GM23248 (cell line): ENCODE results near the gene SHISA9. TPM values are rescaled to one million over a fixed set of nuclear protein-coding genes. Genes with fewer than 3 reads are reported as not detected.

Experiments used
- DNase-seq: peaks from one replicate; pipeline ENCODE4 v3.0.0-alpha.2; 2015
- H2AFZ ChIP-seq: fragments of 200-600 bp; sonication (generic); 2 replicates; pipeline ENCODE4 v1.6.1; 2016; ENCODE audit warnings: antibody characterized with exemption
- H3F3A ChIP-seq: fragments of 200-600 bp; sonication (generic); 2 replicates; pipeline ENCODE4 v1.6.1; 2016; ENCODE audit warnings: mild to moderate bottlenecking, antibody characterized with exemption, mixed run types; ENCODE audit not compliant: insufficient read depth
- H3K27ac ChIP-seq: fragments of 200-600 bp; sonication (generic); 2 replicates; pipeline ENCODE4 v1.5.1; 2016; ENCODE audit warnings: mild to moderate bottlenecking
- H3K27me3 ChIP-seq: fragments of 200-600 bp; sonication (generic); replicated peaks from 2 replicates; pipeline ENCODE4 v1.6.1; 2016; ENCODE audit warnings: mild to moderate bottlenecking; ENCODE audit not compliant: insufficient read depth
- H3K36me3 ChIP-seq: fragments of 200-600 bp; sonication (generic); 2 replicates; pipeline ENCODE4 v1.6.1; 2016; ENCODE audit warnings: low read depth, mild to moderate bottlenecking
- H3K4me1 ChIP-seq: fragments of 200-600 bp; sonication (generic); 2 replicates; pipeline ENCODE4 v1.6.1; 2016; ENCODE audit warnings: mild to moderate bottlenecking; ENCODE audit not compliant: insufficient read depth
- H3K4me2 ChIP-seq: fragments of 200-600 bp; sonication (generic); one replicate; pipeline ENCODE4 v1.6.1; 2016; ENCODE audit warnings: mild to moderate bottlenecking; ENCODE audit not compliant: unreplicated experiment
- H3K4me3 ChIP-seq: fragments of 200-600 bp; sonication (generic); 2 replicates; pipeline ENCODE4 v1.5.1; 2016; ENCODE audit warnings: mild to moderate bottlenecking
- H3K79me2 ChIP-seq: fragments of 200-600 bp; sonication (generic); 2 replicates; pipeline ENCODE4 v1.6.1; 2016; ENCODE audit warnings: mild to moderate bottlenecking; ENCODE audit not compliant: insufficient read depth
- H3K9ac ChIP-seq: fragments of 200-600 bp; sonication (generic); 2 replicates; pipeline ENCODE4 v1.6.1; 2016; ENCODE audit warnings: mild to moderate bottlenecking
- H3K9me2 ChIP-seq: fragments of 200-600 bp; sonication (generic); 2 replicates; pipeline ENCODE4 v1.6.1; 2016; ENCODE audit warnings: mixed run types, mild to moderate bottlenecking, moderate library complexity; ENCODE audit not compliant: insufficient read depth
- H3K9me3 ChIP-seq: fragments of 200-600 bp; sonication (generic); one replicate; pipeline ENCODE4 v1.6.1; 2017; ENCODE audit warnings: low read depth
- H4K20me1 ChIP-seq: fragments of 200-600 bp; sonication (generic); 2 replicates; pipeline ENCODE4 v1.6.0; 2016; ENCODE audit not compliant: insufficient read depth
- EZH2 ChIP-seq: fragments of 200-600 bp; sonication (generic); IDR thresholded peaks from 2 replicates; pipeline ENCODE4 v1.6.1; 2018; ENCODE audit warnings: antibody characterized with exemption, mild to moderate bottlenecking; ENCODE audit not compliant: insufficient read depth, poor library complexity, severe bottlenecking
- EZH2phosphoT487 ChIP-seq: fragments of 200-600 bp; sonication (generic); IDR thresholded peaks from 2 replicates; pipeline ENCODE4 v1.6.1; 2018; ENCODE audit warnings: antibody characterized with exemption, moderate library complexity, mild to moderate bottlenecking, low read depth; ENCODE audit not compliant: insufficient read depth
- whole genome bisulfite sequencing, 2 experiments: methylation state at CpG; one replicate each; pipeline ENCODE4 v1.1.6; 2015 to 2017; ENCODE audit warnings: low lambda C conversion rate in 2 of 2, low coverage in 1 of 2; ENCODE audit errors: missing lambda C conversion rate in 2 of 2; 5-methylcytosine and 5-hydroxymethylcytosine counted together
- in situ Hi-C: fragments of 300-500 bp; cut with MboI; formaldehyde crosslinking; loops from 2 replicates; pipeline ENCODE4 v1.15.0; 2020
- polyA plus RNA-seq: library from polyadenylated mRNA; unstranded; fragments of >200 nt; fragmentation: Nextera tagmentation; extraction: Ambion mirVana; gene quantifications from 2 replicates; pipeline ENCODE4 v1.2.1, GENCODE V29; 2016
- total RNA-seq: library from RNA; depleted of rRNA; stranded (reverse); fragments of >200 nt; shearing (Covaris generic); gene quantifications from 2 replicates; pipeline ENCODE4 v1.2.3, GENCODE V29; 2014

Gene SHISA9
- total and polyA plus RNA-seq, 2 experiments from 2014 or later = not detected

GRCh38 chr16:13068912-13069583 lies 167.7 kb downstream of the SHISA9 start:
- Histone ChIP-seq H2AFZ (no peak overlapping the region), H3K9me2 (no peaks in the 10 kb centered on the region), H3K9ac (no peak overlapping the region), H4K20me1 (no peaks in the 10 kb centered on the region), H3K36me3 (no peaks in the 10 kb centered on the region), H3K27me3 (no peaks in the 10 kb centered on the region), H3K79me2 (no peaks in the 10 kb centered on the region), H3K9me3 (no peaks in the 10 kb centered on the region), H3K4me2 (no peak overlapping the region), H3F3A (peaks cover 8% of the 10 kb centered on the region; the same call in 1 of the 2 replicates), H3K27ac (no peak overlapping the region), H3K4me3 (no peak overlapping the region), H3K4me1 (no peaks in the 10 kb centered on the region)
- in situ Hi-C loops = no loop called here
- WGBS, 2 experiments = 55 to 63% methylated on average over 8 of the region's 8 CpGs
- no peak for TF ChIP-seq EZH2
- no peak for TF ChIP-seq EZH2phosphoT487
- DNase-seq = no peak

DNA sequence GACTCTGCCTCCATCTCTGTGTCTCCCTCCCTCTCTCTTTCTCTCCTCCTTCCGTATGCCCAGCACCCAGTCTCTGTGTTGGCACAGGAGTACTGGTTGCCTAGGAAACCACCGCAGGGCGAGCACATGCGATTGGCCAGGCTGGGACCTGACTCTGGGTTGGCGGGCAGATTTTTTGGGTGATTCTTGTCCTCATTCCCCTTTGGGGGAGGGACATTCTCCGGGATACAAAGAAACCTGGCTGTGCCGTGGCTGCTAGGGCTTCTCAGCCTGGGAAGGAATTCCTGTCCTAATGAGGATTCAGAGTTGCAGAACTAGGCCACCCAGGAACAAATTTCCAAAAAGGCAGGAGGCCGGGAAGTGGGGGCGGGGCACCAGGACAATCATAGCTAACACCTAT lies 168.9 kb downstream of the SHISA9 start:
- H3K9ac ChIP-seq = no peak overlapping the region
- H3K9me3 ChIP-seq = no peaks in the 10 kb centered on the region
- no peaks in the 10 kb centered on the region for H3K79me2 ChIP-seq
- no peak for DNase-seq
- TF ChIP-seq EZH2 = no peak
- no peak for TF ChIP-seq EZH2phosphoT487
- no peak overlapping the region for H2AFZ ChIP-seq
- H3F3A ChIP-seq = peaks cover 8% of the 10 kb centered on the region; the same call in 1 of the 2 replicates
- H3K27me3 ChIP-seq = no peaks in the 10 kb centered on the region
- no peaks in the 10 kb centered on the region for H3K36me3 ChIP-seq
- no peak overlapping the region for H3K4me3 ChIP-seq
- 6 to 9% methylated on average over 9 of the region's 9 CpGs for WGBS, 2 experiments
- no peak overlapping the region for H3K4me2 ChIP-seq
- H3K27ac ChIP-seq = no peak overlapping the region
- H3K9me2 ChIP-seq = no peaks in the 10 kb centered on the region
- in situ Hi-C loops = no loop called here
- no peaks in the 10 kb centered on the region for H4K20me1 ChIP-seq
- no peaks in the 10 kb centered on the region for H3K4me1 ChIP-seq

DNA sequence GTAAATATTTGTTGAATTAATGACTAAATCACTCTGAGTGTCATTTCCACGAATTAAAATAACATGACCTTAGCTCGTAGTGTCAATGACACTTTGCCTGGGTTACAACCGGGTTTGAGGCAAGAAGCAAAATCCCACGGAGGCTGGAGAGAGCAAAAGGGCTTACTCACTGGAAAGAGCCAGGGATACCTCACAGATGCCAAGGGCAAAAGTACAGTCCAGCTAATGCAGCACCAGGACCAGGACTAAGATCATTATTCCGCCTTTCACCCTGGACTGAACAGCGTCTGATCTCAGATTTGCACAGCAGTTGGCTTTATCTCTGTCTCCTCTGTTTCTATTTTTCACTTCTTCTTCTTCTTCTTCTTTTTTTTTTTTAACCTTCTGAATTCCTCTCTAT lies 175.5 kb downstream of the SHISA9 start:
- H3K36me3 ChIP-seq = no peaks in the 10 kb centered on the region
- no peaks in the 10 kb centered on the region for H3K9me2 ChIP-seq
- no peaks in the 10 kb centered on the region for H3K9me3 ChIP-seq
- 17% methylated on average over 6 of the region's 6 CpGs for WGBS, 2 experiments
- H3K79me2 ChIP-seq = no peaks in the 10 kb centered on the region
- DNase-seq = no peak
- H3K27me3 ChIP-seq = no peaks in the 10 kb centered on the region
- in situ Hi-C loops = no loop called here
- TF ChIP-seq EZH2 = no peak
- no peak for TF ChIP-seq EZH2phosphoT487
- H3K4me2 ChIP-seq = no peak overlapping the region
- no peaks in the 10 kb centered on the region for H3K4me1 ChIP-seq
- no peak overlapping the region for H3K4me3 ChIP-seq
- no peaks in the 10 kb centered on the region for H4K20me1 ChIP-seq
- H3F3A ChIP-seq = no peaks in the 10 kb centered on the region
- H3K9ac ChIP-seq = no peak overlapping the region
- H3K27ac ChIP-seq = no peak overlapping the region
- no peak overlapping the region for H2AFZ ChIP-seq

GRCh38 chr16:13077816-13078215 lies 176.4 kb downstream of the SHISA9 start:
- in situ Hi-C loops = no loop called here
- H3K9ac ChIP-seq = no peak overlapping the region
- TF ChIP-seq EZH2 (no peak), EZH2phosphoT487 (no peak)
- H3K36me3 ChIP-seq = no peaks in the 10 kb centered on the region
- no peaks in the 10 kb centered on the region for H3F3A ChIP-seq
- H3K9me3 ChIP-seq = no peaks in the 10 kb centered on the region
- 7 to 16% methylated on average over 1 of the region's 1 CpG for WGBS, 2 experiments
- H3K4me3 ChIP-seq = no peak overlapping the region
- H2AFZ ChIP-seq = no peak overlapping the region
- DNase-seq = no peak
- no peak overlapping the region for H3K27ac ChIP-seq
- no peaks in the 10 kb centered on the region for H4K20me1 ChIP-seq
- H3K9me2 ChIP-seq = no peaks in the 10 kb centered on the region
- H3K27me3 ChIP-seq = no peaks in the 10 kb centered on the region
- no peaks in the 10 kb centered on the region for H3K79me2 ChIP-seq
- no peaks in the 10 kb centered on the region for H3K4me1 ChIP-seq
- no peak overlapping the region for H3K4me2 ChIP-seq

- H3K79me2 ChIP-seq = no peaks in the 10 kb centered on the region
- no peaks in the 10 kb centered on the region for H4K20me1 ChIP-seq
- H3K9ac ChIP-seq = no peak overlapping the region
- H3K4me1 ChIP-seq = no peaks in the 10 kb centered on the region
- no peak overlapping the region for H3K27ac ChIP-seq
- no peaks in the 10 kb centered on the region for H3K9me2 ChIP-seq
- no peaks in the 10 kb centered on the region for H3K36me3 ChIP-seq
- no peaks in the 10 kb centered on the region for H3F3A ChIP-seq
- no peak overlapping the region for H2AFZ ChIP-seq
- 27 to 28% methylated on average over 3 of the region's 3 CpGs for WGBS, 2 experiments
- no peak for DNase-seq
- TF ChIP-seq EZH2phosphoT487 = no peak
- no peak for TF ChIP-seq EZH2
- in situ Hi-C loops = no loop called here
- H3K4me2 ChIP-seq = no peak overlapping the region
- no peak overlapping the region for H3K4me3 ChIP-seq
- H3K27me3 ChIP-seq = no peaks in the 10 kb centered on the region
- no peaks in the 10 kb centered on the region for H3K9me3 ChIP-seq
Measured at GRCh38 chr16:13080531-13080930, 179.1 kb downstream of the SHISA9 start.
